Stimulated activated CD4-positive, alpha-beta T cell treated with anti-CD3 and anti-CD28 coated beads, Interleukin-15, amount 100 ng/mL, for 48 hours (primary cell): ENCODE results near the gene CARS2.
"Not testable (repeated sequence)": the region's sequence is repeated elsewhere in the genome, so short reads cannot be mapped to it uniquely, and the experiment has no call there.

ENCODE experiments used
- DNase-seq, 2 donors: peaks; one replicate each; pipeline ENCODE4 v3.0.0-alpha.2; 2020; ENCODE audit warnings: low read depth in 2 of 2

Gene CARS2

GRCh38 chr13:110638257-110638656, 67.7 kb downstream of the CARS2 start:
- DNase-seq, result no peak

GRCh38 chr13:110637747-110638146, 68.2 kb downstream of the CARS2 start:
- DNase-seq, result no peak

- DNase-seq, result no peak
These were observed 68.6 kb downstream of the CARS2 start for GRCh38 chr13:110637275-110637674.

- DNase-seq, result no peak
These were observed 69.2 kb downstream of the CARS2 start for GRCh38 chr13:110636701-110637201.

- DNase-seq, result no peak
These were observed 69.9 kb downstream of the CARS2 start for GRCh38 chr13:110636053-110636475.

- DNase-seq, result no peak
These were observed 70.4 kb downstream of the CARS2 start for GRCh38 chr13:110635405-110636002.

GRCh38 chr13:110634558-110634957, 71.4 kb downstream of the CARS2 start:
- no peak for DNase-seq

- no peak for DNase-seq
These were observed 72.1 kb downstream of the CARS2 start for GRCh38 chr13:110633776-110634175.

- not testable (repeated sequence) for DNase-seq
These were observed 73.7 kb downstream of the CARS2 start for GRCh38 chr13:110632255-110632654.

- DNase-seq, result no peak
These were observed 75.3 kb downstream of the CARS2 start for GRCh38 chr13:110630566-110631119.

- no peak for DNase-seq
These were observed 76.2 kb downstream of the CARS2 start for GRCh38 chr13:110629735-110630134.

- DNase-seq, result no peak
These were observed 76.8 kb downstream of the CARS2 start for GRCh38 chr13:110628952-110629701.

GRCh38 chr13:110628477-110628793, 77.5 kb downstream of the CARS2 start:
- no peak for DNase-seq

GRCh38 chr13:110627761-110628476, 78.0 kb downstream of the CARS2 start:
- no peak for DNase-seq

- DNase-seq, result no peak
These were observed 78.6 kb downstream of the CARS2 start for GRCh38 chr13:110627351-110627750.

GRCh38 chr13:110626521-110626920, 79.4 kb downstream of the CARS2 start:
- no peak for DNase-seq

GRCh38 chr13:110625771-110626321, 80.1 kb downstream of the CARS2 start:
- DNase-seq, result no peak

- DNase-seq, result no peak
These were observed 80.9 kb downstream of the CARS2 start for GRCh38 chr13:110624766-110625756.

- DNase-seq, result no peak
These were observed 85.3 kb downstream of the CARS2 start for GRCh38 chr13:110620596-110620995.

GRCh38 chr13:110618780-110619179, 87.1 kb downstream of the CARS2 start:
- DNase-seq, result no peak

- no peak for DNase-seq
These were observed 87.7 kb downstream of the CARS2 start for GRCh38 chr13:110618167-110618566.
